ENCODE measurements around the gene GKN2. TPM values are rescaled to one million over a fixed set of nuclear protein-coding genes. Genes with fewer than 3 reads are reported as not detected.

GKN2 gene
- total and polyA plus RNA-seq, 2 donors (not counting 1 experiment from before 2014, with no cell fraction given) = not detected

- Histone ChIP-seq H3K4me3 (ENCODE audit: control extremely low read depth in 1 of 5, extremely low read depth in 1 of 5, insufficient read depth in 1 of 5, low read depth in 2 of 5, low read length in 4 of 5) (no peak overlapping the region), H3K4me2 (replicated peaks; ENCODE audit: low read depth, low read length, poor library complexity, severe bottlenecking) (no peak overlapping the region), H3K9ac (ENCODE audit: low read length) (no peak overlapping the region), H3K4me1 (ENCODE audit: control insufficient read depth in 2 of 2, insufficient read depth in 2 of 2, low read length in 2 of 2) (peaks cover 0 to 5% of the 10 kb centered on the region in 2 donors), H3K79me2 (ENCODE audit: control insufficient read depth, insufficient read depth, low read length) (no peaks in the 10 kb centered on the region), H3K27ac (ENCODE audit: low read length in 2 of 2) (no peak overlapping the region), H4K20me1 (ENCODE audit: control insufficient read depth, insufficient read depth, low read length, poor library complexity, severe bottlenecking) (no peaks in the 10 kb centered on the region), H2AFZ (ENCODE audit: insufficient read depth, low read depth, low read length, poor library complexity, severe bottlenecking) (no peak overlapping the region), H3K27me3 (replicated peaks in 1 of 4; ENCODE audit: control extremely low read depth in 1 of 4, control insufficient read depth in 3 of 4, insufficient read depth in 4 of 4, low read length in 3 of 4) (peaks cover 0 to 20% (median 13%) of the 10 kb centered on the region in 4 experiments), H3K36me3 (replicated peaks in 1 of 2; ENCODE audit: control extremely low read depth in 1 of 2, control insufficient read depth in 1 of 2, extremely low read depth in 1 of 2, insufficient read depth in 2 of 2, low read length in 1 of 2) (no peaks in the 10 kb centered on the region), H3K9me3 (ENCODE audit: control extremely low read depth in 1 of 3, control insufficient read depth in 2 of 3, insufficient read depth in 1 of 3, low read length in 2 of 3) (peaks cover 0 to 2% (median 0%) of the 10 kb centered on the region in 3 donors)
- Mint-ChIP-seq H3K27me3 (peaks cover 42% of the 10 kb centered on the region), H3K4me3 (no peak overlapping the region), H3K27ac (no peak overlapping the region), H3K4me1 (peaks cover 4% of the 10 kb centered on the region), H3K9me3 (ENCODE audit: insufficient read depth) (no peaks in the 10 kb centered on the region)
- TF ChIP-seq EZH2 (IDR thresholded peaks at IDR 0.05; ENCODE audit: borderline replicate concordance, insufficient read depth, low read depth, low read length, poor library complexity, severe bottlenecking) (no peak), CTCF (IDR thresholded peaks at IDR 0.05) (no peak)
- ATAC-seq (ENCODE audit: low read depth) = no peak
- ChIA-PET CTCF (interaction anchor here (1.0 to 1.5 kb wide), 2 partner anchors 15 to 31 kb away, joined by 3 to 6 read pairs; no protein-coding TSS in a partner anchor), POLR2A (no interaction called here)
- no peak for DNase-seq
- intact Hi-C loops (cut with micrococcal nuclease) = no loop called here
- no CpG with 5 or more reads among the region's 1 CpG for WGBS (ENCODE audit: insufficient coverage)
Observed at GRCh38 chr2:68940369-68940768, 12.3 kb downstream of the GKN2 start.

- DNase-seq (no peak), ATAC-seq (ENCODE audit: low read depth) (no peak)
- ChIA-PET CTCF (interaction anchor here (1.0 to 1.5 kb wide), 2 partner anchors 15 to 30 kb away, joined by 3 to 6 read pairs; no protein-coding TSS in a partner anchor), POLR2A (no interaction called here)
- Mint-ChIP-seq H3K9me3 (ENCODE audit: insufficient read depth) (no peaks in the 10 kb centered on the region), H3K4me1 (peaks cover 4% of the 10 kb centered on the region), H3K27me3 (peaks cover 42% of the 10 kb centered on the region), H3K4me3 (no peak overlapping the region), H3K27ac (no peak overlapping the region)
- WGBS (ENCODE audit: insufficient coverage) = 83% methylated on average over 1 of the region's 1 CpG
- no peaks in the 10 kb centered on the region for H3K36me3 ChIP-seq (replicated peaks in 1 of 2; ENCODE audit: control extremely low read depth in 1 of 2, control insufficient read depth in 1 of 2, extremely low read depth in 1 of 2, insufficient read depth in 2 of 2, low read length in 1 of 2)
- H3K4me2 ChIP-seq (replicated peaks; ENCODE audit: low read depth, low read length, poor library complexity, severe bottlenecking) = no peak overlapping the region
- no peak overlapping the region for H2AFZ ChIP-seq (ENCODE audit: insufficient read depth, low read depth, low read length, poor library complexity, severe bottlenecking)
- H3K79me2 ChIP-seq (ENCODE audit: control insufficient read depth, insufficient read depth, low read length) = no peaks in the 10 kb centered on the region
- no peaks in the 10 kb centered on the region for H4K20me1 ChIP-seq (ENCODE audit: control insufficient read depth, insufficient read depth, low read length, poor library complexity, severe bottlenecking)
- no peak overlapping the region for H3K9ac ChIP-seq (ENCODE audit: low read length)
- no peak overlapping the region for H3K4me3 ChIP-seq (ENCODE audit: control extremely low read depth in 1 of 5, extremely low read depth in 1 of 5, insufficient read depth in 1 of 5, low read depth in 2 of 5, low read length in 4 of 5)
- no peak overlapping the region for H3K27ac ChIP-seq (ENCODE audit: low read length in 2 of 2)
- H3K4me1 ChIP-seq (ENCODE audit: control insufficient read depth in 2 of 2, insufficient read depth in 2 of 2, low read length in 2 of 2) = peaks cover 0 to 5% of the 10 kb centered on the region in 2 donors
- peaks cover 0 to 20% (median 13%) of the 10 kb centered on the region in 4 experiments for H3K27me3 ChIP-seq (replicated peaks in 1 of 4; ENCODE audit: control extremely low read depth in 1 of 4, control insufficient read depth in 3 of 4, insufficient read depth in 4 of 4, low read length in 3 of 4)
- intact Hi-C loops (cut with micrococcal nuclease) = no loop called here
- H3K9me3 ChIP-seq (ENCODE audit: control extremely low read depth in 1 of 3, control insufficient read depth in 2 of 3, insufficient read depth in 1 of 3, low read length in 2 of 3) = no peaks in the 10 kb centered on the region
- TF ChIP-seq CTCF (IDR thresholded peaks at IDR 0.05) (no peak), EZH2 (IDR thresholded peaks at IDR 0.05; ENCODE audit: borderline replicate concordance, insufficient read depth, low read depth, low read length, poor library complexity, severe bottlenecking) (no peak)
Observed at GRCh38 chr2:68939962-68940361, 12.7 kb downstream of the GKN2 start.

Measured in B cell (primary cell).